HG02840 (cell line): ENCODE data around the gene ZFP69.
"Not testable (repeated sequence)": the region's sequence is repeated elsewhere in the genome, so short reads cannot be mapped to it uniquely, and the experiment has no call there.

ENCODE experiments used
- ATAC-seq: cut with Tn5 transposase; IDR thresholded peaks from one replicate; pipeline ENCODE4 v1.9.1; 2021; ENCODE audit warnings: mild to moderate bottlenecking, moderate library complexity, moderate number of reproducible peaks; ENCODE audit not compliant: unreplicated experiment, low FRiP score

The ZFP69 gene

DNA sequence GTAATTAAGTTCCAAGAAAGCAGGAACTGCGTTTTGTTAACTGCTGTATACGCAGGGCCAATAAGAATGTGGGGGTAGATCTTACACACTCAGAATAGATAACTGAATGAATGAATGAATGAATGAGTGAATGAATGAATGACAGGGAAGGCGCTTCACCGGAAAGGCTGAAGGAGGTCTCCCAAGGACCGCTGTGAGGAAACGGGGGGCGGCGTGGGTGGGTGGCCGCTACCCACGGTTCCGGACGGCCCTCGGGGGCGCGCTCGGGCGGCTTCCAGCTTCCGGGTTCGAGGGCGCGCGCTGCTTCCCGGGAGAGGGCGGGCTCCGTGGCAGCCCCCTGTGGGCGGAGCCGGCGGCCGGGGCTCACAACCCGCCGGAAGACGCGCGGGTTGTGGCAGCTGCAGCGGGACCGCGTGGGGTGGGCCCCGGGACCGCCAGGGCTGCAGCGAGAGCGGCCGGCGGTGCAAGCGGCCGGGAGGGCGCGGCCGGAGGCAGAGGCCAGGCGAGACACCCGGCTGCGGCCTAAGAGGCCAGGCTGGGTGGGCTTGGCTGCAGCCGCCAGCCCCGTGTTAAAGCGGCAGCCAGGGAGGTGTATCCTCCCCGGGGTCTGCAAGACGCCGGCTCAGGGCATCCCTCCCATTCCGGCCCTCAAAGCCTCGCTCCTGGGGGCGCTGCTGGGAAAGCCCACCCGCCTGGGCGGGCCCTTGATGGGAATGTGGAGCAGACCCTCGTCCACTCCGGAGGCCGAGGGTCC, at the start of gene ZFP69:
ZFP69 (plus strand) TSS at position 367 of the 754 bp plus-strand sequence. CDS start 2,072 bp downstream, outside the sequence.
- ATAC-seq, result no peak

DNA sequence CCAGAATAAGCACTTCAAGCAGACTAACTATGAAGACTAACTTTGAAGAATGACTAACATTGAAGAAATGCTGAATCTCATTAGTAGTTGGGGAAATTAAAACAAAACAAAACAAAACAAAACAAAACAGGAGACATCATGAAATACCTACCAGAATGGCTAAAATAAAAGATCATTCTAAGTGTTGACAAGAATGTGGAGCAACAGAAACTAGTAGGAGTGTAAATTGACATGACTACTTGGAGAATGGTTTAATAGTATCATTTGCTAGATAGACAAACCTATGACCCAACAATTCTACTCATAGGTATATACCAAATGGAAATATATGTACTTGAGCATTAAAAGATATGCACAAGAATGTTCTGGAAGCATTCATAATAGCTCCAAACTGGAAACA, 45.7 kb upstream of the ZFP69 start:
- ATAC-seq, result no peak

DNA sequence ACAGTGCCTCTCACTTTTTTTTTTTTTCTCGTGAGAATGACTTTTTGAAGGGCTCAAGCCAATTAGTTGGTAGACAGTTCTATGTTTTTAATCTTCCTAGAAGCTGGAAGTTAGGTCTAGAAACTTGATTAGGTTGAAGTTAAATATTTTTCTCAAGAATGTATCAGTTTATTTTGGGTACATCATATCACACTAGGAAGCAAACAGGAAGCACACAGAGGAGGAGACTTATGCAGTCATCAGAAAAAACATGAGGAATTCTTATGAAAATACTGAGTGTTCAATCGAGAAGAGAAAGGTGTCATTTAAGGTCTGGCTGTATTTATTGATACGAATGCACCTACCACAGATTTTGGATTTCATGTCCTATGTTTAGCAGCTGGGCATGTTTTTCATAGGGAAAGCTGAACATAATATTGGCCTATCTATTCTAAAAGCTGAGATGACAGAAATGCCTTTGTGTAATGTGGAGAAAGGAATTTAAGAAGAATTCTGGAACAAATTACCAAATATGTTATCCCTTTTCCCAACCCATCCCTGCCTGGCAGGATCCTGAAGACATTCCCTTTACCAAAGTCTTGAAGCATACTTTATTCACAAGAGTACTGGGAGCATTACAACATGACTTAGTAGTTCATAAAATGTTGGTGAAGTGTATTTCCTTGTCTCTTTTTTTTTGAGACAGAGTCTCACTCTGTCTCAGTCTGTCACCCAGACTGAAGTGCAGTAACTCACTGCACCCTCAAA, 44.3 kb upstream of the ZFP69 start:
- ATAC-seq, result no peak

DNA sequence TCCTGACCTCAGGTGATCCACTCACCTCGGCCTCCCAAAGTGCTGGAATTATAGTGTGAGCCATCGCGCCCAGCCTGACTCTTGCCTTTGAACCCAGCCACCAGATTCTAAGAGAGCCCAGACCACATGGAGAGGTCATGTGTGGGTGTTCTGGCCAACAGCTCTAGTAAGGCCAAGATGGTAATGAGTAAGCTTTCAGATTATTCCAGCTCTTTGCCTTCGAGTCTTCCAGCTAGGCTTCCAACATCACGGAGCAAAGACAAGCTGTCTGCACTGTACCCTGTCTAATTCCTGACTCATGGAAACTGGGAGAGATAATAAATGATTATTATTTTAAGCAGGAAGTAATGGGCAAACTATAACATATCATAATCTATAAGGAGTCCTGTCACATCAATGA, 41.6 kb upstream of the ZFP69 start:
- no peak for ATAC-seq

DNA sequence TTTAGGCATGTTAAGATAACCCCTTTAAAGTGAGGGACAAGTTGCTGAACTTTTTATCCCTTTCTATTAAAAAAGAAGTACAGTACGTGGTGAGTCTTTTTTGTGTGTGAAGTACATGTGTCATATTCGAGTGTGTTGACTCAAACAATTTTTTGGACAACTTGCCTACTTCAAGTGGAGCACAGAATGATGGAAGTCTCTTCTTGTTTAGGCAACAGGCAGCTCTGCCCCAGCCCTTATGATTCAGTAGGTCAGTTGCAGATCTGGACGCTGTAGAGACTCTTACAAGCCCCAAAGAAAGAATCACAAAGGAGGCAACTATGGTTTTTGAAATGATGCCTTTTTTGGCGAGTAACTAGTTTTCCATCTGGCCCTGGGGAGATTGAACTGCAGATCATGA, 41.2 kb upstream of the ZFP69 start:
- ATAC-seq, result no peak

DNA sequence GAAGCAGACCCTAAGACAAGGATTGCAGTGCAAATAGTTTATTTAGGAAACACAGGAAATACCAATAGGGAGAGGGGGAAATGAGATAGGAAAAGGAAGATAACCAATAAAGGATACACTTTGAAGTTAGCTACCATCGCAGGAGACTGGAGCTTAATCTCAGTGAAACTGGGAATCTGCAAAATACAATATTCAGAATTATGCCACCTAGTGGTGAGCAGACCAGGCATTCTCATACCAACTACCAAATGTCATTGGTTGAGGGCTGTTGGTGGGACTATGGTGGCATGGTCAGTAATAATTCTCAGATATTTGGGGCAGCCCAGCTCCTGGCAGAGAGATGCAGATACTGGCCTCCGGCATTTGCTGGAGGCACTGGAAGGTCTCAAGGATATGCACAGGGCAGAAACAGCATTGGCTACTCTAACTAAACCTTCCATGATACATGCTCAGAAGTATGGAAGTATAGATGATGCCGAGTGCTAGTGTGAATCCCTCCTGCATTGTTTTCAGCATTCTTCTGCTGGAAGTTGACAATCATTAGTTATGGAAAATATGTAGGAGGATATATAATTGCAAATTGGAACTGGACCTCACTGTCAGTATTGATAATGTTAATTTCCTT, 38.6 kb upstream of the ZFP69 start:
- no peak for ATAC-seq

DNA sequence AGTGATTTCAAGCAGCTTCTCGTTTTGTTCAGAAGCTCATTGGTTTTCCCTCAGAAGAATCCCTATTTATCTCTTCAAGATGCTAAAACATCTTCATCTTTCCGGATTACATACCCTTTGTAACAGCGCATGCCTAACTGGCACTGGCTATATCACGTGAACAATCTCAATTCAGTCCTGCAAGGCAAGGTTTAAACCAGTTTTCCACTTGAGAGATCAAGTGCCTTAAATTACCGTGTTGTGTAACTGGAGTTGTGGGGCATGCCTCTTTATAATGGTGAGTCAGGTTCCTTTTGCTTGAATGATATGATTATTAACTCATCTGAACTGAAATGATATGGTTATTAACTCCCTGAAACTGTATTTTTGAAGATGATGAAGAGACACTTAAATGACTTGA, 37.8 kb upstream of the ZFP69 start:
- ATAC-seq, result no peak

DNA sequence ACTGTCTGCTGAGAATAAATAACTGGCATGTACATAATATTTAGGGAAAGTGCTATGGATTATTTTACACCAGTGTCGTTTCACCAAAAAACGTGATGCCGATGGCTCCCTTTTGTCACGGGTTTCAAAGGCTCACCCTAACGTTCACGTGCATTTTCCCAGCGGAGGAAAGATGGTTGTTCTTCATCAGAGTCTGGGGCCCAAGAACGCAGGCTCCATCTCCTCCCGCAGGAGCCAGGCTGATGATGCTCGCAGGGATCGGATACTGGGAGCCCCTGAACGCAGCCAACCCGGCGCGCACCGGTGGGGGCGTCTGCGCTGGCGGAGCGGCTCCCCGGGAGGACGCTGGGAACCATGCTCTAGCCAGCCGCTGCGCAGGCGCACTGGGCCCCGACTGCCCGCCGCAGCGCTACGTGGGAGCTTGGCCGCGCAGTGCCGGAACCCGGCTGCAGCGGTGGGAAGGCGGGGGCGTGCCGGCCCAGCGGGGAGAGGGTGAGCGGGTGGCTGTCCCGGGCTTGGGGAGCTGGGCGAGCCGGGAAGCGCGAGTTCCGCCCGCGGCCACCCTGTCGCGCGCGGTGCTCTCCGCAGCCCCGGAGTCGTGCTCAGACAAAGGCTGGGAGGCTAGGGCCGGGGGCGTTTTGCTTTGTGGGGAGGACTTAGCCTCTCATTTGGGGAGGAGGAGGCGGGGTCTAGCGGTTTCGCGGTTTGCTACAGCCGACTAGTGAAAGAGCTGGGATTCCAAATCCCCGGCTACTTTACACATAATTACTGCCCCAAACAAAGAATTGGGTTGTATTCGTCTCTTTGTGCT, 27.2 kb upstream of the ZFP69 start, which contains the start of gene ZFP69B:
ZFP69B (plus strand) TSS at position 793 of the 811 bp plus-strand sequence. CDS start 486 bp downstream, outside the sequence.
- peak; percentile 75 for ATAC-seq

DNA sequence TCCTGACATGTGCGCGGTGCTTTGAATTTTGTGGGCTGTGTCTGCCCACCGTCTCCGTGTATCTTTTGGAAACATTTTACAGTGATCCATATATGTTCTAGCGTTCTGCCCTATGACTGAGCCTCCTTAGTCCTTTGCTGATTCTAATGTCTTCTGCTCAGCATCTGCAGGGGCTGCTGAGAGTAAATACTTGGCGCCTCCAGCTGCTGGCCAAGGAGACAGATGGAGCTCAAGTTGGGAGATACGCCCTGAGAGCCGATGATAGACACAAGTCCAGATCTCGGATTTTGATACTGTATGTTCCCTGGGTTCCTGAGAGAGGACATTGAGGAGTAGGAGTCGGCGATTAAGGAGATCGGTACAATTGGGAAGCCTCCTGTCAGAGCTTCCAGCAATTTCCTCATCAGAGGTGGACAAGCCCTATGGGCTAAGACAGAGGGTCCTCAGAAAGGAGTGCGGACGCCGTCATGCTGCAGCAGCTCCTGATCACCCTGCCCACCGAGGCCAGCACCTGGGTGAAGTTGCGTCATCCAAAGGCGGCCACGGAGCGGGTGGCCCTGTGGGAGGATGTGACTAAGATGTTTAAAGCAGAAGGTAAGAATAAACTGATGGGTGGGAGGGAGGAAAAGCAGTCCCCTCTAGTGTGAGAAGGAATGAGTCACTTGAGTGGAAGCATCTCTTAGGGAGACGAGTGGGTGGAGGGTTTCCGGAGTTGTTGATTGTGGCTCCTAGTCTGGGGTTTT, 26.4 kb upstream of the ZFP69 start:
- peak; percentile 11 for ATAC-seq

DNA sequence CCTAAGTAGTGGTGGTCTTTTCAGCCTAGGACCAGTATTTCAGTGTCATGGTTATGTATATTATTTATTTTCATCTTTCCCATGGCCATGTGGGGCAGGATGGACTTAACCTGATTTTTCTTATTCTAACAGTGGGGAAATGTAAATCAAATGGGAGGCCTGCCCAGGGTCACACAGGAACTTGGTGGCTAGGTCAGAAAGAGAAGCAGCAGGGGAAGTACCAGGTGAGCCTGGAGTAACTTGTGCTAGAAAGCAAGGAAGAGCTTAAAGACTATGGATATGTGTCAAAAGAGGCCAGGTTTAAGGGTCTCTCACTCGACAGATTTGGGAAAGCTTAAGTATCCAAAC, 25.9 kb upstream of the ZFP69 start:
- ATAC-seq, result no peak

DNA sequence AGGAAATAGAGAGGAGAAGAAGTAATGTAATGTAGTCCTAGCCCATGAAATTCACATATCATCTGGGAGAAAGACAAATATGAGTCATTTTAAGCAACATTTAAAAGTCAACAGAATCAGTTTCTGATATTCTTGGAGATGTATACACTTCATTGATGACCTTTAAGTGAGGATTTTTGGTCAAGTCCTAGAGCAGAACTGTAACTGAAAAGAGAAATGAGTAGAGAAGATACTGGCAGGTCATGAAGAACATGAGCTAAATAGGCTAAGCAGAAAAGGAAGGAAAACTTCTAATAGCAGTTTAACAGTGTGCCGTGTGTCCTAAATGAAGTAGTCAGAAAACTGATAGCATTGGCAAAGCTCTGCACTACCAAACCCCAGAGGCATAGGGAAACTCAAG, 22.2 kb upstream of the ZFP69 start:
- ATAC-seq, result no peak

DNA sequence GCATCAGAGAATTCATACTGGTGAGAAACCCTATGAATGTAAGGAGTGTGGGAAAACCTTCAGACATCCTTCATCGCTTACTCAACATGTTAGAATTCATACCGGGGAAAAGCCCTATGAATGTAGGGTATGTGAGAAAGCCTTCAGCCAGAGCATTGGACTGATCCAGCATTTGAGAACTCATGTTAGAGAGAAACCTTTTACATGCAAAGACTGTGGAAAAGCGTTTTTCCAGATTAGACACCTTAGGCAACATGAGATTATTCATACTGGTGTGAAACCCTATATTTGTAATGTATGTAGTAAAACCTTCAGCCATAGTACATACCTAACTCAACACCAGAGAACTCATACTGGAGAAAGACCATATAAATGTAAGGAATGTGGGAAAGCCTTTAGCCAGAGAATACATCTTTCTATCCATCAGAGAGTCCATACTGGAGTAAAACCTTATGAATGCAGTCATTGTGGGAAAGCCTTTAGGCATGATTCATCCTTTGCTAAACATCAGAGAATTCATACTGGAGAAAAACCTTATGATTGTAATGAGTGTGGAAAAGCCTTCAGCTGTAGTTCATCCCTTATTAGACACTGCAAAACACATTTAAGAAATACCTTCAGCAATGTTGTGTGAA, 14.0 kb upstream of the ZFP69 start:
- ATAC-seq, result no peak

DNA sequence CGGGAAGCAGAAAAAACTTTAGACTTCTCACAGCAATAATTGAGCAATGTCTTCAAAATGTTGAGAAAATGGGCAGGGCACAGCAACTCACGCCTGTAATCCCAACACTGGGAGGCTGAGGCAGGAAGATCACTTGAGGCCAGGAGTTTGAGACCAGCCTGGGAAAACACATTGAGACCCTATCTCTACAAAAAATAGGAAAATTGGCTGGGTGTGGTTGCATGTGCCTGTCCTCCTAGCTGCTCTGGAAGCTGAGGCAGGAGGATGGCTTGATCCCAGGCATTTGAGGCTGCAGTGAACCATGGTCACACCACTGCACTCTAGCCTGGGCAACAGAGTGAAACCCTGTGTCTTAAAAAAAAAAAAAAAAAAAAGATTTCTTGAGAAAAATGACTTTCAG, 7.8 kb upstream of the ZFP69 start:
- ATAC-seq, result no peak

DNA sequence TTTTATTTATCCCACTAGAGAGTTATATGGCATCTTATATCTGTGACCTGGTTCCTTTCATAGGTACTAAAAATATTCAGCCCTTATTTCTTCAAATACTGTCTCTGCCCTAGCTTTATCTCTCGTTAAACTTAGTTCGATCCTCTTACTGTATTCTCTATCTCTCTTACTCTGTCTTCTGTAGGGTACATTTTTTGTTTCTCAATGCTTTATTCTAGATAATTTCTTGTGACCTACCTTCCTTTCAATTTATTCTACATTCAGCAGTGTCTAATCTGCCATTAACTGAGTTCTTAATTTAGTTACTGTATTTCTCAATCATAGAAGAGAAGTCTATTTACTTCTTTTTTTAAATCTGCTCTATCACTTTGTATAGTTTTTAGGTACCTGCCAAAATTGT, 1.8 kb upstream of the ZFP69 start:
- no peak for ATAC-seq

DNA sequence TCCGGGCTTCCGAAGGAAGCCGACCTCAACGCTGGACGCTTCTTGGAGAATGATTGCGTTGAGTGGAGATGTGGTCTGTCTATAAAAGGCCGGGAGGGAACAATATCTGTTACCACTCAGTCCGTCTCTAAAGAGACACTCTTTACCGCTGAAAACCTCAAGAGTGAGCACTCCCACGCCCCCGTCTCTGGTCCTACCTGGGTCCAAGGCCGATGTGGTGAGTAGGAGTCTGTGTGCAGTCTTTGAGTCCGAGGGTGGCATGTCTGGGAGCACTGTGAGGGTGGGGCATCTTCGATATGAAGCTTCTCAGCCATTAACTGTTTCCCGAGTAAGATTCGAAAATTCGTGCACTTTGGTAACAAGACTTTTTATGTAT, 576 bp downstream of the ZFP69 start:
- ATAC-seq, result no peak

DNA sequence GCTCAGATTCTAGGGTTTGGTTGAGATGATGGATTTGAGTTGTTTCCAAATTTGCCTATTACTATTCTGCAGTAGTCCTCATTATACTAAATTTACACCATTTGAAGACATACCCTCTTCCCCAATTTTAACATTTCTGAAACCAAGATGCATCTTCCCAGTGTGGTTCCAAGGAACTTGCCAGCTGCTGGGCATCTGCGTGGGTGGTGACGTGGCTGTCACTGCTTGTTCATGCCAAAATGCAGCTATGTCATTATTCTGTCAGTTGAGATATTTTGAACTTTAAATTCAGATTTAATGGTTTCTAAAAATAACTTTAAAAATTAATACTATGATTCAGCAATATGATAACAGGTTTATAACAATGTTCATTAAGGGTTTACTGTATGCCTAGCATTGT, 1.2 kb downstream of the ZFP69 start:
- no peak for ATAC-seq

DNA sequence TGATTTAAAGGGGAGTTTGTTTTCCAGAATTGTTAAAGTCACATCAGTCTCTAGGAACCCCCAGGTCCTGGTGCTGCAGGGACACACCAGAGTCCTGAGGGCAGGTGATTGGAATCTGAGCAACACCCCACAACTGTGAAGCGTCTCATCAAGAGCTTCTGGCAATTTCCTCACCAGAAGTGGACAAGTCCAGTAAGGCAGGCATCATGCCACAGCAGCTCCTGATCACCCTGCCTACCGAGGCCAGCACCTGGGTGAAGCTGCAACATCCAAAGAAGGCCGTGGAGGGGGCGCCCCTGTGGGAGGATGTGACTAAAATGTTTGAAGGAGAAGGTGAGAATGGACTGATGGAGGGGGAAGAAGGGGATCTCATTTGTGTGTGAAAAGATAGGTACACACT, 2.1 kb downstream of the ZFP69 start:
- no peak for ATAC-seq

DNA sequence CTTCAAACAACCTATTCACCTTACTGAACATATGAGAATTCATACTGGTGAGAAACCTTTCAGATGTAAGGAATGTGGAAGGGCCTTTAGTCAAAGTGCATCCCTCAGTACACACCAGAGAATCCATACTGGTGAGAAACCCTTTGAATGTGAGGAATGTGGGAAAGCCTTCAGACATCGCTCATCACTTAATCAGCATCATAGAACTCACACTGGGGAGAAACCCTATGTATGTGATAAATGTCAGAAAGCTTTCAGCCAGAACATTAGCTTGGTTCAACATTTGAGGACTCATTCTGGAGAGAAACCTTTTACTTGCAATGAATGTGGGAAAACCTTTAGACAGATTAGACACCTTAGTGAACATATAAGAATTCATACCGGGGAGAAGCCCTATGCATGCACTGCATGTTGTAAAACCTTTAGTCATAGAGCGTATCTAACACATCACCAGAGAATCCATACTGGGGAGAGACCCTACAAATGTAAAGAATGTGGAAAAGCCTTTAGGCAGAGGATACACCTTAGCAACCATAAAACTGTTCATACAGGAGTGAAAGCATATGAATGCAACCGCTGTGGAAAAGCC, 18.3 kb downstream of the ZFP69 start:
- ATAC-seq, result no peak

DNA sequence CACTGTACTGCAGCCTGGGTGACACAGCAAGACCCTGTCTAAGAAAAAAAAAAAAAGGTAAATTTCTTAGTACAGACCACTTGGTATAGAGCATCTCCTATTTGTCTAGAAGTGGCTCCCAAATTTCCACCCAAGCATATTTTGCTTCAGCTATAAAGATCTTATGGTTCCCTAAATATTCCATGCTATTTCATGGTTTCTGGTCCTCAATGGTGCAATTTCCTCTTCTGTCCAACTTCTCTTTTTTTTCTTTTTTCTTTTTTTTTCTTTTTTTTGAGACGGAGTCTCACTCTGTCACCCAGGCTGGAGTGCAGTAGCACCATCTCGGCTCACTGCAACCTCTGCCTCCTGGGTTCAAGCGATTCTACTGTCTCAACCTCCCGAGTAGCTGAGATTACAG, 25.6 kb downstream of the ZFP69 start:
- not testable (repeated sequence) for ATAC-seq
